ENCODE results near the gene C19orf38. TPM values are rescaled to one million over a fixed set of nuclear protein-coding genes. Genes with fewer than 3 reads are reported as not detected.

Gene C19orf38
- total and polyA plus RNA-seq, 2 of the 4 experiments (the other 2 are of a cell fraction): 0.18 to 0.19 TPM

- dilution Hi-C loops (cut with HindIII; ENCODE audit: low sequenced_read_pairs, unreplicated experiment) (no loop called here), in situ Hi-C loops (cut with MboI; ENCODE audit: low sequenced_read_pairs) (no loop called here), intact Hi-C loops (cut with micrococcal nuclease) (no loop called here)
- Histone ChIP-seq H2AK9ac (replicated peaks; ENCODE audit: low read depth, low read length, poor library complexity) (peak overlapping the region; percentile 35), H3K14ac (replicated peaks; ENCODE audit: low read depth, low read length) (no peak overlapping the region), H2BK15ac (ENCODE audit: low read depth, low read length) (no peak overlapping the region), H3K27me3 (ENCODE audit: control insufficient read depth, insufficient read depth, low read length) (no peaks in the 10 kb centered on the region), H3K4ac (ENCODE audit: low read depth, low read length) (no peak overlapping the region), H3K4me2 (ENCODE audit: low read depth, low read length) (no peak overlapping the region), H4K91ac (ENCODE audit: insufficient read depth, low read depth, low read length) (no peak overlapping the region), H3K9ac (ENCODE audit: low read depth, low read length) (no peak overlapping the region), H3K9me3 (ENCODE audit: control insufficient read depth, insufficient read depth, low read length) (no peaks in the 10 kb centered on the region), H3K36me3 (ENCODE audit: control insufficient read depth, insufficient read depth, low read length) (no peaks in the 10 kb centered on the region), H2BK20ac (ENCODE audit: low read depth, low read length) (no peak overlapping the region), H3K18ac (ENCODE audit: low read depth, low read length) (no peak overlapping the region), H4K8ac (ENCODE audit: low read depth in 2 of 2, low read length in 2 of 2) (peak overlapping the region in 1 of 2 experiments; percentile 10; a peak in 1 of 4 replicates), H2BK5ac (ENCODE audit: low read depth, low read length, poor library complexity, severe bottlenecking) (no peak overlapping the region), H2BK120ac (ENCODE audit: low read depth, low read length) (no peak overlapping the region), H3K4me3 (ENCODE audit: insufficient read depth, low read depth, low read length) (no peak overlapping the region), H3K79me1 (ENCODE audit: low read depth in 1 of 2, low read length in 2 of 2) (peaks cover 36 to 92% of the 10 kb centered on the region in 2 experiments), H2AFZ (replicated peaks; ENCODE audit: low read length, poor library complexity) (no peak overlapping the region), H3K9me1 (ENCODE audit: insufficient read depth, low read length) (peaks cover 30% of the 10 kb centered on the region), H3K23ac (ENCODE audit: low read depth, low read length) (no peak overlapping the region), H4K20me1 (ENCODE audit: insufficient read depth, low read length) (peaks cover 66% of the 10 kb centered on the region), H3K56ac (ENCODE audit: extremely low read depth, insufficient read depth, low read length) (no peak overlapping the region), H2AK5ac (ENCODE audit: low read depth, low read length) (peak overlapping the region; percentile 39; the same call in 1 of the 2 replicates), H3K27ac (ENCODE audit: insufficient read depth, low read length) (no peak overlapping the region), H4K5ac (ENCODE audit: low read depth, low read length) (no peak overlapping the region), H3K4me1 (ENCODE audit: control insufficient read depth, insufficient read depth, low read length) (peaks cover 3% of the 10 kb centered on the region; the same call in 1 of the 2 replicates)
- no peak for DNase-seq
- TF ChIP-seq, protein P1, sequence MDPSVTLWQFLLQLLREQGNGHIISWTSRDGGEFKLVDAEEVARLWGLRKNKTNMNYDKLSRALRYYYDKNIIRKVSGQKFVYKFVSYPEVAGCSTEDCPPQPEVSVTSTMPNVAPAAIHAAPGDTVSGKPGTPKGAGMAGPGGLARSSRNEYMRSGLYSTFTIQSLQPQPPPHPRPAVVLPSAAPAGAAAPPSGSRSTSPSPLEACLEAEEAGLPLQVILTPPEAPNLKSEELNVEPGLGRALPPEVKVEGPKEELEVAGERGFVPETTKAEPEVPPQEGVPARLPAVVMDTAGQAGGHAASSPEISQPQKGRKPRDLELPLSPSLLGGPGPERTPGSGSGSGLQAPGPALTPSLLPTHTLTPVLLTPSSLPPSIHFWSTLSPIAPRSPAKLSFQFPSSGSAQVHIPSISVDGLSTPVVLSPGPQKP (IDR thresholded peaks at IDR 0.05; ENCODE audit: borderline replicate concordance, low read depth, low read length): no peak
- TF ChIP-seq RFX5 (IDR thresholded peaks at IDR 0.05; ENCODE audit: low read depth, low read length): no peak
- no peak for TF ChIP-seq RCOR1 (IDR thresholded peaks at IDR 0.05; ENCODE audit: insufficient replicate concordance, low read length)
- no peak for TF ChIP-seq MAZ (IDR thresholded peaks at IDR 0.05; ENCODE audit: borderline replicate concordance, low read depth, low read length)
- no peak for TF ChIP-seq BHLHE40 (IDR thresholded peaks at IDR 0.05; ENCODE audit: low read depth, low read length)
- TF ChIP-seq SMC3 (IDR thresholded peaks at IDR 0.05; ENCODE audit: low read depth, low read length): no peak
- TF ChIP-seq CHD1 (IDR thresholded peaks at IDR 0.05; ENCODE audit: low read depth, low read length): no peak
- no peak for TF ChIP-seq FOS (IDR thresholded peaks at IDR 0.05; ENCODE audit: low read depth, low read length)
- no peak for TF ChIP-seq CEBPB (IDR thresholded peaks at IDR 0.05; ENCODE audit: low read depth, low read length)
- ATAC-seq (ENCODE audit: low read depth): no peak
- ChIA-PET CTCF (no interaction called here), POLR2A (ENCODE audit: unreplicated experiment) (no interaction called here)
- BruUV-seq (replicated peaks): no TSS peak
- WGBS, 2 experiments (ENCODE audit: extremely low coverage in 2 of 2, insufficient read length in 1 of 2): 82% methylated on average over 2 of the region's 10 CpGs; no CpG with 5 or more reads in 1 of the 2 experiments
Measured at GRCh38 chr19:10876459-10877240, 28.4 kb downstream of the C19orf38 start.

All from IMR-90 (cell line).